Activated naive CD8-positive, alpha-beta T cell treated with anti-CD3 and anti-CD28 coated beads for 36 hours (primary cell): ENCODE measurements around the gene AREL1. TPM values are rescaled to one million over a fixed set of nuclear protein-coding genes. Genes with fewer than 3 reads are reported as not detected.
A peak's percentile ranks its signal among the peaks of the same experiment; 100 is the strongest.

Experiments used
- DNase-seq: peaks from one replicate; pipeline ENCODE4 v3.0.0; 2021
- H3K27ac Mint-ChIP-seq: one replicate; pipeline ENCODE4 v1.8.0; 2022; ENCODE audit warnings: mild to moderate bottlenecking, moderate library complexity, mixed read lengths
- H3K27me3 Mint-ChIP-seq: one replicate; pipeline ENCODE4 v1.8.0; 2022; ENCODE audit warnings: mild to moderate bottlenecking, mixed read lengths
- H3K36me3 Mint-ChIP-seq: one replicate; pipeline ENCODE4 v1.8.0; 2021; ENCODE audit warnings: mild to moderate bottlenecking, mixed read lengths
- H3K4me1 Mint-ChIP-seq: one replicate; pipeline ENCODE4 v1.8.0; 2021; ENCODE audit warnings: mixed read lengths
- H3K4me3 Mint-ChIP-seq: one replicate; pipeline ENCODE4 v1.8.0; 2022; ENCODE audit warnings: mild to moderate bottlenecking, moderate library complexity, mixed read lengths
- H3K9me3 Mint-ChIP-seq: one replicate; pipeline ENCODE4 v1.8.0; 2022; ENCODE audit warnings: mixed read lengths
- total RNA-seq, 2 experiments: library from RNA; stranded (reverse); gene quantifications; one replicate each; pipeline ENCODE4 v1.2.3, GENCODE V29; 2021

AREL1 gene
- total RNA-seq, 2 experiments from 2014 or later = 29.9 to 37.7 TPM

GRCh38 chr14:74656964-74657363 lies 55.9 kb downstream of the AREL1 start:
- no peak for DNase-seq
- Mint-ChIP-seq H3K36me3 (peaks cover 10% of the 10 kb centered on the region), H3K4me3 (no peak overlapping the region), H3K27me3 (no peaks in the 10 kb centered on the region), H3K4me1 (peaks cover 8% of the 10 kb centered on the region), H3K27ac (peak overlapping the region; percentile 35), H3K9me3 (no peaks in the 10 kb centered on the region)

GRCh38 chr14:74655599-74656395 lies 57.1 kb downstream of the AREL1 start:
- H3K4me1 Mint-ChIP-seq = peaks cover 12% of the 10 kb centered on the region
- peaks cover 4% of the 10 kb centered on the region for H3K36me3 Mint-ChIP-seq
- no peaks in the 10 kb centered on the region for H3K9me3 Mint-ChIP-seq
- no peak for DNase-seq
- H3K27me3 Mint-ChIP-seq = no peaks in the 10 kb centered on the region
- no peak overlapping the region for H3K27ac Mint-ChIP-seq
- H3K4me3 Mint-ChIP-seq = no peak overlapping the region

GRCh38 chr14:74654931-74655330 lies 57.9 kb downstream of the AREL1 start:
- no peak for DNase-seq
- Mint-ChIP-seq H3K36me3 (peaks cover 4% of the 10 kb centered on the region), H3K4me3 (no peak overlapping the region), H3K4me1 (peaks cover 12% of the 10 kb centered on the region), H3K9me3 (no peaks in the 10 kb centered on the region), H3K27me3 (no peaks in the 10 kb centered on the region), H3K27ac (no peak overlapping the region)

- Mint-ChIP-seq H3K4me3 (no peak overlapping the region), H3K9me3 (no peaks in the 10 kb centered on the region), H3K36me3 (peaks cover 4% of the 10 kb centered on the region), H3K27me3 (no peaks in the 10 kb centered on the region), H3K4me1 (peaks cover 12% of the 10 kb centered on the region), H3K27ac (no peak overlapping the region)
- no peak for DNase-seq
These were observed 59.3 kb downstream of the AREL1 start for GRCh38 chr14:74653386-74654138.

DNA sequence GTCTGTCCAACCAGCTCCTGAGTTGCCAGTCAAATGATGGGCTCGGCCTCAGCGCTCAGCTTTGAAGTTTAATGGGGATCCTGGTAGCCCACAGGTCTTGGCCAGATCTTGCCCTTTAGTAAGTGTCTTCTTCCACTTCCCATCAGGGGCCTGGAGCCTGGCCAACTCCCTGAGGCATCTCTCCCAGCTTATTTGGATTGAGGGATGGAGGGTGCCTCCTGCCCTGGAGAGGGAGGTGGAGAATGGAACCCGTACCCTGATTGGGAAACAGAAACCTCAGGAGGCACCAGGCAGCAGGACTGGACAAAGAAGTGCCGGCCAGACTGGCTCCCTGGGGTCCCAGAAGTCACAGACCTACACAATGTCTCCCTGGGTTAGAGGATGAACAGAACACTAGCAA lies 60.3 kb downstream of the AREL1 start:
- DNase-seq = no peak
- H3K9me3 Mint-ChIP-seq = no peaks in the 10 kb centered on the region
- no peaks in the 10 kb centered on the region for H3K27me3 Mint-ChIP-seq
- H3K36me3 Mint-ChIP-seq = peaks cover 4% of the 10 kb centered on the region
- H3K27ac Mint-ChIP-seq = no peak overlapping the region
- H3K4me3 Mint-ChIP-seq = no peak overlapping the region
- peaks cover 12% of the 10 kb centered on the region for H3K4me1 Mint-ChIP-seq

DNA sequence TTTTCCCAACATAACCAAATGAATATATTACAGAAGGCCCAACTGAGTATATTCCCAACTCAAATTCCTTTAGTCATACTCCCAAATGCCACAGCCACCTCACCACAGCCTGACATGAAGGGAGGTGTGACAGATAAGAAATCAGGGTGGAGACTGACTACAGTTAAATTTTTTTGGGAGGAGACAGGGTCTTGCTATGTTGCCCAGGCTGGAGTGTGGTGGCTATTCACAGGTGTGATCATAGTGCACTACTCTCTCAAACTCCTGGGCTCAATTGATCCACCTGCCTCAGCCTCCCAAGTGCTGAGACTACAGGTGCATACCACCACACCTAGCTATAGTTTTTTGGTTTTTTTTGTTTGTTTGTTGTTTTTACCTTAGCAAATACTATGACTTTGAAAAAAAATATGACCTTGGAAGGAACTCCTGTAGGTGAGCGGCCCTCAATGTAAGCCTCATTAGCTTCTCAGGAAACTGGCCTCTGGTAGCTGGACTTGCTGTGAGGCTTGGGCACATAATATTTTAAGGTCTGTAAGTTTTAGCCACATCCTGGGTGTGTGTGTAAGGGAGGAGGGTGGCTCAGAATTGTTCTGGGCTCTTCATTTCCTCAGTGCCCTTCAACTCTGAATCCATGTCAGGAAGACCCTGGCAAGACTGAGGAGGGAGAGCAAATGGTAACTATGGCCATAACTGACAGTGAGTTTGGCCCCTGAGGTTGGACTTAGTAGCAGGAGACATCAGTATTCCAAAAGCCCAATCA lies 61.8 kb downstream of the AREL1 start:
- H3K27ac Mint-ChIP-seq = no peak overlapping the region
- DNase-seq = no peak
- H3K4me3 Mint-ChIP-seq = no peak overlapping the region

DNA sequence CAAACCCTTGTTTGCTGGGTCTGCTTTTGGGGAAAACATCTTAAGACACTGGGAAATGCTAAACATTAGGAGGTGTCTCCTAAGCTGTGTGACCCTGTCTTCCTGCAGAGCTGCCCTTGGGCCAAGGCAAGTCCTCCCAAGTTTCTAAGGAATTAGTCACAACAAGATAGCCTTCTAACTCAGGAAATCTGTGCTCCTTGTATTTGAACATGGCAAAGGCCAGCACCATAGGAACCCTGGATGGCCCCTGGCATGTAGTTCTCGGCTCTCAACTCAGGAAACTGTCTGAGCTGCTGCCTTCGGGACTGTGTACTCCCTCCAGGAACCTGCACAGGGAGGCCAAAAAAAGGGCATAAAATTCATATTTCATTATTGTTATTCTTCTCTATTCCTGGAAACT lies 63.2 kb downstream of the AREL1 start:
- Mint-ChIP-seq H3K4me1 (peaks cover 4% of the 10 kb centered on the region), H3K27ac (no peak overlapping the region), H3K4me3 (no peak overlapping the region), H3K27me3 (no peaks in the 10 kb centered on the region), H3K36me3 (no peaks in the 10 kb centered on the region), H3K9me3 (no peaks in the 10 kb centered on the region)
- no peak for DNase-seq

More for the DNA sequence above, 61.8 kb downstream of the AREL1 start:
- no peaks in the 10 kb centered on the region for H3K36me3 Mint-ChIP-seq
- no peaks in the 10 kb centered on the region for H3K27me3 Mint-ChIP-seq
- peaks cover 8% of the 10 kb centered on the region for H3K4me1 Mint-ChIP-seq
- no peaks in the 10 kb centered on the region for H3K9me3 Mint-ChIP-seq

DNA sequence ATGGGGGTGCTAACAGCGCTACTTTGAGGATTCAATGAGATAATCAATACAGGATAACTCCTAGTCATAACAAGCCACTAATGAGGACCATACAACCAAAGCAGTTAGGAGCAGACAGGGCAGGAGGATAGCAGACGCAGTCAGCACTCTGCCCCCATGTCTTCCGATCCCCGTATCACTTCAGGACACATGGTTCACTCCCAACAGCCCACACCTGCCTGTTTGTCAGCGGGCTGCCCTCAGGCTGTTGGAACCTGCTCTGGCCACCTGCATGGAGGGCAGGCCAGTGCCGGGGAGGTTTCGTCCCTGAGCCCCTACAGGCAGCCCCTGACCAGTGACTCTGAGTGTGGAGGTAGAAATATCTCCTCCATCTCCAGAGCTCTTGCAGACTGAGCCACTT lies 63.7 kb downstream of the AREL1 start:
- DNase-seq = no peak
- no peak overlapping the region for H3K27ac Mint-ChIP-seq
- H3K4me3 Mint-ChIP-seq = no peak overlapping the region
- H3K4me1 Mint-ChIP-seq = peaks cover 4% of the 10 kb centered on the region
- no peaks in the 10 kb centered on the region for H3K27me3 Mint-ChIP-seq
- no peaks in the 10 kb centered on the region for H3K9me3 Mint-ChIP-seq
- H3K36me3 Mint-ChIP-seq = no peaks in the 10 kb centered on the region

- H3K27me3 Mint-ChIP-seq = no peaks in the 10 kb centered on the region
- no peaks in the 10 kb centered on the region for H3K36me3 Mint-ChIP-seq
- no peaks in the 10 kb centered on the region for H3K9me3 Mint-ChIP-seq
- H3K27ac Mint-ChIP-seq = no peak overlapping the region
- H3K4me3 Mint-ChIP-seq = no peak overlapping the region
- DNase-seq = no peak
- peaks cover 4% of the 10 kb centered on the region for H3K4me1 Mint-ChIP-seq
These were observed 64.3 kb downstream of the AREL1 start for GRCh38 chr14:74648601-74649000.

DNA sequence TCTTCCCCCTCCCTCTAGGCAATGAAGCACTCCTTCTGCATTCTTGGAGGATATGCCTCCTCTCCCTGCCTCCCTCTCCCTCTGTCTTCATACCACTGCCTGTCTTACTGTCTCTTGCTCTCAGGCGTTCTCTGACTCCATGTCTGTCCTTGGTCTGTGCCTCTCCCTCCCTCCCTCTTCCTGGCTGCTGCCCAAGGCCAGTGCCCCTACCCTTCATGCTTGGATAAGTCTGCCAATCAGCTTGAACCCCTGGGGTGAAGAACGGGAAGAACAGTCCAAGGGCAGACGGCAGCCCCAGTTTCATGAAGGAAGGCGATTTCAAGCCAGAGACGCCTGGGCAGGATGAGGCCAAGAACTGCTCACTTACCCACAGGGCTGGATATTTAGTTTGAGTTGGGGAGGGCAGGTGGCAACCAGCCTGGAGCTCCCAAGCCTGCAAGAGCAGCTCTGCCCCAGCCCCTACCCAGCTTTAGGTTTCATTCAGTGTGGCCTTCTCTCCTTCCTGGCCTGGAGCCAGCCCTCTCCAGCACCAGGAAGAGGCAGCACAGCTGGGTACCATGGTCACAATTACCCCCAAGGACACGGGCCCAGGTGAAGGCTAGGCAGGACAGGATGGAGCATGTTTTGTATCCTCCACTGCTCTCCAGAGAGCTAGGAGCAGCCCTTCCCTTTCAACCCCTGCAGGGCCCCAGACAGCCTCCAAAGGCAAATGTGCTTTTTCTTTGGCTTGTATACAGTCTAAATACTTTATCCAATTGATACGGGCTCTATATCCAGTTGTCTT lies 65.0 kb downstream of the AREL1 start:
- no peaks in the 10 kb centered on the region for H3K36me3 Mint-ChIP-seq
- H3K27ac Mint-ChIP-seq = no peak overlapping the region
- peaks cover 4% of the 10 kb centered on the region for H3K4me1 Mint-ChIP-seq
- no peaks in the 10 kb centered on the region for H3K9me3 Mint-ChIP-seq
- H3K4me3 Mint-ChIP-seq = no peak overlapping the region
- DNase-seq = no peak
- H3K27me3 Mint-ChIP-seq = no peaks in the 10 kb centered on the region

DNA sequence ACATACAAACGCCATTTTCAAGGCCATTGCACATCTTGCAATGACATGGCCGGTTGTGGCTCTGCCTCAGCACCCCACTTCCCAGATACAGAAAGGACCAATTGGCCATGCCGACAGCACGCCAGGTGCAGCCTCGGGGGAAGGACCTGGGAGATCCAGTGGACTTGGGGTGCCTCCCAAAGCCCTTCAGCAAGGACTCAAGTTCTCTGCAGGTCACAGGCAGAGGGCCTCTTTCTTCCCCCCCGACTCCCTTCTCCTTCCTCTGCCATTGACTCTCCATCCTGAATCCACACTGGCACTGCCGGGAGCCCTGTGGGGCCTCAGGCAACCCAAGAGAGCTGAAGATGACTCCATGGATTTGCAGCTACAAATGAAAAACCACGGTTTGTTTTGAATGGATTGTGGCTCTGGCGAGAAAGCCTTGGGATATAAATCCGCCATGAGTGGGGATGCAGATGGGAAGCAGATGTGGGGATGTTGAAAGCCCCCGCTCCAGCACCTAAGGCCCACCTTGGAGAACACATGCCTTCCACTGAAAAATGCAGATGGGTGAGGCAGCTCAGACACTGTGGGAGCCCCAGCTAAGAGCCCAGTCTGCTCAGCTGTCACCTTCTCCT lies 65.7 kb downstream of the AREL1 start:
- Mint-ChIP-seq H3K9me3 (no peaks in the 10 kb centered on the region), H3K4me1 (peaks cover 4% of the 10 kb centered on the region), H3K27me3 (no peaks in the 10 kb centered on the region), H3K27ac (no peak overlapping the region), H3K4me3 (no peak overlapping the region), H3K36me3 (no peaks in the 10 kb centered on the region)
- no peak for DNase-seq

DNA sequence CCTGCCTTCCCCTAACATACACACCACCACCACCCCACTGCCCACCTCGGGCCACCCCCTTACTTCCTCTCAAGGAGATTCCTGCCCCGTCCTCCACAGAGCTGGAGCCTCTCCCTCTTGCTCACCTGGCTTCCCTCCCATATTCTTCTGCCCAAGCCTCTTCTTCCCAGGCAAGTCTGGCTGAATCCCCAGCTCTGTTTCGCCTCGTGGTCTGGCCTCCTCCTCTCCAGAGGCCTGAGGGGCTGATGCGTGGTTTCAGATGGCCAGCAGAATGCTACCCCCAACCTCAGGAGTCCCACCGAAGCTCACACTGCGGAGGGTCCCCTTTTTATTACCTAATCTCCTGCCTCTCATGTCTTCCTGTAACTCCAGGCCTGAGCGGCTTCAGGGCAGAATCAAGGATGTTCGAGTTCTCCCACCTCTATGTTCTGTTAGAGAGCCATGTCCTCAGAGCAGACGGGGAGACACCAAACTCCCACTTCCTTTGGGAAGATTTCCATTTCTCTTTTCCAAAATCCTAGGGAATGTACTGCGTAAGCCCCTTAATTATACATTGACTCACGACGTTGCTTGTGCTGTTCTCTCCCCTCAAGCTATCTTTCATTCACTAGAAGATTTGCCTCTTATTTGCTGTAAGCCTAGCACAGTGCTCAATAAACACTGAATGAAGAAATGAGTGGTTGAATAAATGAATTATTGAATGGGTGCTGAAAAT lies 67.0 kb downstream of the AREL1 start:
- no peak overlapping the region for H3K4me3 Mint-ChIP-seq
- H3K4me1 Mint-ChIP-seq = no peaks in the 10 kb centered on the region
- H3K36me3 Mint-ChIP-seq = no peaks in the 10 kb centered on the region
- no peaks in the 10 kb centered on the region for H3K27me3 Mint-ChIP-seq
- no peaks in the 10 kb centered on the region for H3K9me3 Mint-ChIP-seq
- no peak for DNase-seq
- no peak overlapping the region for H3K27ac Mint-ChIP-seq

- Mint-ChIP-seq H3K9me3 (no peaks in the 10 kb centered on the region), H3K36me3 (no peaks in the 10 kb centered on the region), H3K27ac (no peak overlapping the region), H3K4me3 (no peak overlapping the region), H3K27me3 (no peaks in the 10 kb centered on the region), H3K4me1 (no peaks in the 10 kb centered on the region)
- DNase-seq = no peak
These were observed 67.6 kb downstream of the AREL1 start for GRCh38 chr14:74645244-74645643.
